HepG2 (cell line): ENCODE data around the gene AVPR2. TPM values are rescaled to one million over a fixed set of nuclear protein-coding genes. Genes with fewer than 3 reads are reported as not detected.

Source experiments
- ATAC-seq: fragments of 200-7000 bp; cut with Tn5 transposase; 3 replicates; pipeline ENCODE4 v1.9.1; 2020; ENCODE audit warnings: mild to moderate bottlenecking, moderate library complexity
- BruUV-seq: library from RNA; stranded (reverse); fragments of 400-500 nt; replicated peaks from 2 replicates; lab custom pipeline; 2021; lab: Mats Ljungman, UMichigan
- CTCF ChIA-PET: fragments of 300-600 bp; formaldehyde crosslinking; extraction: SDS; loops from one replicate; lab custom pipeline; 2021; ENCODE audit warnings: low total read pairs, inconsistent platforms, low intra/inter-chr PET ratio; lab: Yijun Ruan, JAX
- POLR2A ChIA-PET: fragments of 350-600 bp; sonication (Branson Sonifier 250); formaldehyde crosslinking; loops from one replicate; lab custom pipeline; 2020; ENCODE audit warnings: antibody characterized with exemption, inconsistent platforms; lab: Yijun Ruan, JAX
- DNase-seq: peaks from one replicate; pipeline ENCODE4 v3.0.0-alpha.2; 2015; ENCODE audit warnings: low spot score
- FAIRE-seq: peaks from 3 replicates; lab custom pipeline; 2011; peaks lifted over from hg19 to GRCh38; lab: Jason Lieb, UNC
- H2AFZ ChIP-seq: one replicate; pipeline ENCODE4 v1.6.1; 2011; ENCODE audit warnings: low read length, inconsistent platforms
- H3K27ac ChIP-seq: fragments of 300-600 bp; 3 replicates; pipeline ENCODE4 v1.8.0; 2011; ENCODE audit warnings: mixed run types, mild to moderate bottlenecking, mixed read lengths, low read length, inconsistent platforms; ENCODE audit not compliant: insufficient read depth; ENCODE audit errors: extremely low read length
- H3K27me3 ChIP-seq, 2 experiments: fragments of 200-600 bp in 1 of 2; 2 replicates in 1 of 2; 3 replicates in 1 of 2; pipeline versions ENCODE4 v1.6.0 to v1.8.0; 2011; ENCODE audit warnings: low read length in 2 of 2, mild to moderate bottlenecking in 2 of 2, moderate library complexity in 2 of 2, inconsistent platforms in 1 of 2; ENCODE audit not compliant: insufficient read depth in 2 of 2, control insufficient read depth in 1 of 2
- H3K36me3 ChIP-seq, 2 experiments: fragments of 200-600 bp in 1 of 2; replicated peaks in 1 of 2; 2 replicates in 1 of 2; 3 replicates in 1 of 2; pipeline versions ENCODE4 v1.5.1 to v1.8.0; 2011; ENCODE audit warnings: low read length in 2 of 2, inconsistent platforms in 1 of 2; ENCODE audit not compliant: insufficient read depth in 2 of 2, control insufficient read depth in 1 of 2
- H3K4me1 ChIP-seq: 2 replicates; pipeline ENCODE4 v1.5.1; 2012; ENCODE audit warnings: low read length, inconsistent platforms; ENCODE audit not compliant: insufficient read depth
- H3K4me2 ChIP-seq: 2 replicates; pipeline ENCODE4 v1.6.0; 2011; ENCODE audit warnings: low read depth, low read length, inconsistent platforms
- H3K4me3 ChIP-seq, 3 experiments: fragments of 200-600 bp in 1 of 3; sonication (generic), shearing (Covaris generic) in 1 of 3; replicated peaks in 1 of 3; 2 replicates each; pipeline ENCODE4 v1.5.1; 2011 to 2016; ENCODE audit warnings: low read length in 3 of 3, inconsistent platforms in 2 of 3, low read depth in 2 of 3, mild to moderate bottlenecking in 2 of 3, control low read depth in 1 of 3, mixed read lengths in 1 of 3; ENCODE audit not compliant: insufficient read depth in 1 of 3
- H3K79me2 ChIP-seq: one replicate; pipeline ENCODE4 v1.6.1; 2011; ENCODE audit warnings: low read length, inconsistent platforms; ENCODE audit not compliant: insufficient read depth
- H3K9ac ChIP-seq: 2 replicates; pipeline ENCODE4 v1.6.0; 2011; ENCODE audit warnings: mild to moderate bottlenecking, low read depth, low read length, inconsistent platforms; ENCODE audit not compliant: insufficient read depth
- H3K9me3 ChIP-seq: 2 replicates; pipeline ENCODE4 v1.5.1; 2012; ENCODE audit warnings: mild to moderate bottlenecking, low read length
- H4K20me1 ChIP-seq: 2 replicates; pipeline ENCODE4 v1.6.0; 2011; ENCODE audit warnings: inconsistent platforms, mild to moderate bottlenecking, low read length, moderate library complexity; ENCODE audit not compliant: insufficient read depth
- BRD4 ChIP-seq: sonication (generic); formaldehyde crosslinking; IDR thresholded peaks from 2 replicates; pipeline ENCODE4 v1.4.0; 2020; ENCODE audit warnings: missing genetic modification reagents
- FIP1L1 ChIP-seq: fragments of 200-400 bp; formaldehyde crosslinking; IDR thresholded peaks from 2 replicates; pipeline ENCODE4 v1.6.1; 2018; ENCODE audit warnings: low read depth, mild to moderate bottlenecking, low read length, moderate library complexity, borderline replicate concordance; ENCODE audit not compliant: insufficient read depth
- HNF4A ChIP-seq: sonication (generic); formaldehyde crosslinking; IDR thresholded peaks from 2 replicates; pipeline ENCODE4 v1.4.0; 2020; ENCODE audit warnings: missing genetic modification reagents
- LCORL ChIP-seq, 2 experiments: fragments of 450-650 bp in 1 of 2; sonication (generic) in 1 of 2; formaldehyde crosslinking in 1 of 2; IDR thresholded peaks; 2 replicates each; pipeline versions ENCODE4 v1.5.0 to v1.6.1; 2017 to 2020; ENCODE audit warnings: antibody characterized with exemption in 1 of 2, missing genetic modification reagents in 1 of 2
- MEIS1 ChIP-seq: sonication (generic); formaldehyde crosslinking; IDR thresholded peaks from 2 replicates; pipeline ENCODE4 v1.9.0; 2021; ENCODE audit warnings: mild to moderate bottlenecking, missing genetic modification reagents, moderate library complexity, borderline replicate concordance
- SMARCE1 ChIP-seq: fragments of 450-650 bp; IDR thresholded peaks from 2 replicates; pipeline ENCODE4 v1.6.1; 2017; ENCODE audit warnings: borderline replicate concordance
- U2AF1 ChIP-seq: fragments of 200-400 bp; formaldehyde crosslinking; optimal IDR thresholded peaks from 2 replicates; pipeline ENCODE3; 2017; ENCODE audit warnings: mild to moderate bottlenecking, low read depth, low read length
- YEATS2 ChIP-seq: sonication (generic); formaldehyde crosslinking; IDR thresholded peaks from 2 replicates; pipeline ENCODE4 v1.4.0; 2020; ENCODE audit warnings: missing genetic modification reagents, borderline replicate concordance
- ZEB1 ChIP-seq: IDR thresholded peaks from 2 replicates; pipeline ENCODE4 v1.6.1; 2012; ENCODE audit warnings: mild to moderate bottlenecking, low read depth, inconsistent platforms; ENCODE audit not compliant: insufficient replicate concordance
- ZNF230 ChIP-seq: sonication (generic); formaldehyde crosslinking; IDR thresholded peaks from 2 replicates; pipeline ENCODE4 v1.4.0; 2020; ENCODE audit warnings: mild to moderate bottlenecking, missing genetic modification reagents
- ZNF792 ChIP-seq: IDR thresholded peaks from 2 replicates; pipeline ENCODE4 v1.6.1; 2016
- ZSCAN9 ChIP-seq: IDR thresholded peaks from 2 replicates; pipeline ENCODE4 v1.6.1; 2016; ENCODE audit warnings: borderline replicate concordance
- WGBS: methylation state at CpG from one replicate; pipeline ENCODE4 v1.1.6; 2017; ENCODE audit warnings: low lambda C conversion rate; 5-methylcytosine and 5-hydroxymethylcytosine counted together
- in situ Hi-C: cut with HindIII; loops from 2 replicates; pipeline ENCODE4 v1.10.0; 2017; ENCODE audit warnings: low pct_unique_long_range_greater_than_20kb; ENCODE audit not compliant: extremely low pct_ligation_motif_present
- intact Hi-C: fragments of 100-400 bp; cut with micrococcal nuclease; formaldehyde crosslinking; loops from one replicate; pipeline ENCODE4 v1.10.0; 2022; ENCODE audit not compliant: unreplicated experiment
- polyA plus RNA-seq, 8 experiments: library from polyadenylated mRNA; depleted of rRNA in 3 of 8; stranded (reverse) in 7 of 8; unstranded in 1 of 8; fragments of >200 nt; fragmentation: Illumina TruSeq in 4 of 8; extraction: Trizol in 4 of 8; gene quantifications; 2 replicates each; pipeline versions ENCODE4 v1.2.1 to v1.2.3, GENCODE V29; 2011 to 2016; ENCODE audit warnings: low read depth in 4 of 8, missing spikeins in 1 of 8, mixed read lengths in 1 of 8; ENCODE audit not compliant: insufficient read depth in 1 of 8
- total RNA-seq, 5 experiments: library from RNA; depleted of rRNA; stranded (reverse); fragments of >200 nt; fragmentation: Illumina TruSeq; extraction: Trizol; gene quantifications; 2 replicates each; pipeline ENCODE4 v1.2.3, GENCODE V29; 2016; ENCODE audit warnings: low read depth in 1 of 5
- TF ChIP-seq, protein P1 (sequence below): sonication (generic); formaldehyde crosslinking; IDR thresholded peaks from 2 replicates; pipeline ENCODE4 v1.8.1; 2023; ENCODE audit warnings: mild to moderate bottlenecking, missing genetic modification reagents, borderline replicate concordance

AVPR2 gene
- total and polyA plus RNA-seq, 2 of the 13 experiments (the other 11 are each of a cell fraction or from before 2014, with no cell fraction given), result not detected

DNA sequence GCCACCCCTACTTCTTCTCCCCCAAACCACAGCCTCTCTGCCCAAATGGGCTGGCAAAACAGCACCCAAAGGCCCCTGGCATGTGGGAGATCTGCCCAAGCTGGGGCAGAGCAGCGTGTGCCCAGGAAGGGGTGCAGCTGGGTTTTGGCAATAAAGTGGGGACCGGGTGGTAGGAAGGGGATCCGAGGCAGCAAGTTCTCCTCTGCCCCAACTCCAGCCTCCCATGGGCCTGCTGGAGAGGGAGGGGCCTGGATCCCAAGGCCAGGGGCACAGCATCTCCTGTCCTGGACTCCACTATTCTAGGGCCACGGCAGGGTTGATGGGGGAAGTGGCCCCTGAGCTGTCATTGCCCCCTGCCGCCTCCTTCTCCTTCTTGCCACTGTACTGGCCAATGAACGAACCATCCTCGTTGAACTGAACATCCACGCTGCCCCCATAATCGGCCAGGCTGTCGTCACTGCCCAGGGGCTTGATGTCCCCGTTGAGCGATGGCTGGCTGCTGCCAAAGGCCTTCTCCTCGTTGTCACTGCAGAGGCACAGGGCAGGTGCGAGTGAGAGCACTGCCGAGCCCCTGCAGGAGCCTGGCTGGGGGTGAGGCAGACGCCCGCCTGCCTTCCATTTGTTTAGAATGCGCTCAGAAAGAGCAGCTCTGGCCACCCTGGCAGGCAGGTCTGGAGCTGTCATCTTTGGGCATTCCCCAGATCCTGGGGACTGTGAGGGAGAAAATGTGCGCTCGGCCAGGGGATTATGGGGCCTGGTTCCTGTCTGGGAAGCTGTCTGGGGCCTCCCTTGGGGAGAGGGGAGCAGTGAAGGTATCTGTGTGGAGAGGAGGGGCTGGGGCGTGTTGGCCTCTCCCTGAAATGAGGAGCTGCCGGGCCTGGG is 41.9 kb upstream of the AVPR2 start:
- TF ChIP-seq SMARCE1, result no peak
- no peak for TF ChIP-seq HNF4A (CRISPR knock-in tag)
- no peak for TF ChIP-seq ZEB1
- TF ChIP-seq BRD4 (CRISPR knock-in tag), result no peak
- TF ChIP-seq ZNF230 (CRISPR knock-in tag), result no peak
- TF ChIP-seq, protein P1, sequence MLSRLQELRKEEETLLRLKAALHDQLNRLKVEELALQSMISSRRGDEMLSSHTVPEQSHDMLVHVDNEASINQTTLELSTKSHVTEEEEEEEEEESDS (CRISPR knock-in tag), result no peak
- TF ChIP-seq YEATS2 (CRISPR knock-in tag), result no peak
- no peak for TF ChIP-seq MEIS1
- no peak for TF ChIP-seq U2AF1
- TF ChIP-seq ZNF792 (CRISPR knock-in tag), result no peak
- no peak for TF ChIP-seq FIP1L1
- TF ChIP-seq ZSCAN9, result no peak
- no peak for TF ChIP-seq LCORL (IDR thresholded peaks at IDR 0.05)
- no peak for TF ChIP-seq LCORL (CRISPR knock-in tag; IDR thresholded peaks at IDR 0.05)
- H2AFZ ChIP-seq, result no peak overlapping the region
- no peak overlapping the region for H3K4me3 ChIP-seq
- 40% methylated on average over 2 of the region's 22 CpGs for WGBS
- FAIRE-seq (no peak), DNase-seq (no peak), ATAC-seq (no peak)
- H3K27ac ChIP-seq, result no peak overlapping the region
- H3K9ac ChIP-seq, result no peak overlapping the region
- in situ Hi-C loops (no loop called here), intact Hi-C loops (no loop called here)
- no peaks in the 10 kb centered on the region for H3K79me2 ChIP-seq
- no peak overlapping the region for H3K4me2 ChIP-seq
- no TSS peak for BruUV-seq
- no peaks in the 10 kb centered on the region for H3K36me3 ChIP-seq
- no peaks in the 10 kb centered on the region for H4K20me1 ChIP-seq
- ChIA-PET POLR2A (no interaction called here), CTCF (no interaction called here)
- no peaks in the 10 kb centered on the region for H3K9me3 ChIP-seq
- no peaks in the 10 kb centered on the region; a peak in 1 of 5 replicates for H3K27me3 ChIP-seq
- no peaks in the 10 kb centered on the region for H3K4me1 ChIP-seq
